HepG2 (cell line): ENCODE data around the gene TNPO3. TPM values are rescaled to one million over a fixed set of nuclear protein-coding genes. Genes with fewer than 3 reads are reported as not detected.
A peak's percentile ranks its signal among the peaks of the same experiment; 100 is the strongest.

Experiments used
- ATAC-seq: fragments of 200-7000 bp; cut with Tn5 transposase; 3 replicates; pipeline ENCODE4 v1.9.1; 2020; ENCODE audit warnings: mild to moderate bottlenecking, moderate library complexity
- BruUV-seq: library from RNA; stranded (reverse); fragments of 400-500 nt; replicated peaks from 2 replicates; lab custom pipeline; 2021; lab: Mats Ljungman, UMichigan
- CTCF ChIA-PET: fragments of 300-600 bp; formaldehyde crosslinking; extraction: SDS; loops from one replicate; lab custom pipeline; 2021; ENCODE audit warnings: low total read pairs, inconsistent platforms, low intra/inter-chr PET ratio; lab: Yijun Ruan, JAX
- POLR2A ChIA-PET: fragments of 350-600 bp; sonication (Branson Sonifier 250); formaldehyde crosslinking; loops from one replicate; lab custom pipeline; 2020; ENCODE audit warnings: antibody characterized with exemption, inconsistent platforms; lab: Yijun Ruan, JAX
- DNase-seq: peaks from one replicate; pipeline ENCODE4 v3.0.0-alpha.2; 2015; ENCODE audit warnings: low spot score
- FAIRE-seq: peaks from 3 replicates; lab custom pipeline; 2011; peaks lifted over from hg19 to GRCh38; lab: Jason Lieb, UNC
- H2AFZ ChIP-seq: one replicate; pipeline ENCODE4 v1.6.1; 2011; ENCODE audit warnings: low read length, inconsistent platforms
- H3K27ac ChIP-seq: fragments of 300-600 bp; 3 replicates; pipeline ENCODE4 v1.8.0; 2011; ENCODE audit warnings: mixed run types, mild to moderate bottlenecking, mixed read lengths, low read length, inconsistent platforms; ENCODE audit not compliant: insufficient read depth; ENCODE audit errors: extremely low read length
- H3K27me3 ChIP-seq, 2 experiments: fragments of 200-600 bp in 1 of 2; 2 replicates in 1 of 2; 3 replicates in 1 of 2; pipeline versions ENCODE4 v1.6.0 to v1.8.0; 2011; ENCODE audit warnings: low read length in 2 of 2, mild to moderate bottlenecking in 2 of 2, moderate library complexity in 2 of 2, inconsistent platforms in 1 of 2; ENCODE audit not compliant: insufficient read depth in 2 of 2, control insufficient read depth in 1 of 2
- H3K36me3 ChIP-seq, 2 experiments: fragments of 200-600 bp in 1 of 2; replicated peaks in 1 of 2; 2 replicates in 1 of 2; 3 replicates in 1 of 2; pipeline versions ENCODE4 v1.5.1 to v1.8.0; 2011; ENCODE audit warnings: low read length in 2 of 2, inconsistent platforms in 1 of 2; ENCODE audit not compliant: insufficient read depth in 2 of 2, control insufficient read depth in 1 of 2
- H3K4me1 ChIP-seq: 2 replicates; pipeline ENCODE4 v1.5.1; 2012; ENCODE audit warnings: low read length, inconsistent platforms; ENCODE audit not compliant: insufficient read depth
- H3K4me2 ChIP-seq: 2 replicates; pipeline ENCODE4 v1.6.0; 2011; ENCODE audit warnings: low read depth, low read length, inconsistent platforms
- H3K4me3 ChIP-seq, 3 experiments: fragments of 200-600 bp in 1 of 3; sonication (generic), shearing (Covaris generic) in 1 of 3; replicated peaks in 1 of 3; 2 replicates each; pipeline ENCODE4 v1.5.1; 2011 to 2016; ENCODE audit warnings: low read length in 3 of 3, inconsistent platforms in 2 of 3, low read depth in 2 of 3, mild to moderate bottlenecking in 2 of 3, control low read depth in 1 of 3, mixed read lengths in 1 of 3; ENCODE audit not compliant: insufficient read depth in 1 of 3
- H3K79me2 ChIP-seq: one replicate; pipeline ENCODE4 v1.6.1; 2011; ENCODE audit warnings: low read length, inconsistent platforms; ENCODE audit not compliant: insufficient read depth
- H3K9ac ChIP-seq: 2 replicates; pipeline ENCODE4 v1.6.0; 2011; ENCODE audit warnings: mild to moderate bottlenecking, low read depth, low read length, inconsistent platforms; ENCODE audit not compliant: insufficient read depth
- H3K9me3 ChIP-seq: 2 replicates; pipeline ENCODE4 v1.5.1; 2012; ENCODE audit warnings: mild to moderate bottlenecking, low read length
- H4K20me1 ChIP-seq: 2 replicates; pipeline ENCODE4 v1.6.0; 2011; ENCODE audit warnings: inconsistent platforms, mild to moderate bottlenecking, low read length, moderate library complexity; ENCODE audit not compliant: insufficient read depth
- PRDM4 ChIP-seq: sonication (generic); formaldehyde crosslinking; IDR thresholded peaks from 2 replicates; pipeline ENCODE4 v1.9.0; 2021; ENCODE audit warnings: missing genetic modification reagents, borderline replicate concordance
- ZNF142 ChIP-seq: sonication (generic); formaldehyde crosslinking; IDR thresholded peaks from 2 replicates; pipeline ENCODE4 v1.4.0; 2020; ENCODE audit warnings: missing genetic modification reagents
- ZNF577 ChIP-seq: sonication (generic); formaldehyde crosslinking; IDR thresholded peaks from 2 replicates; pipeline ENCODE4 v1.4.0; 2020; ENCODE audit warnings: mild to moderate bottlenecking, low read depth, missing genetic modification reagents, borderline replicate concordance
- WGBS: methylation state at CpG from one replicate; pipeline ENCODE4 v1.1.6; 2017; ENCODE audit warnings: low lambda C conversion rate; 5-methylcytosine and 5-hydroxymethylcytosine counted together
- in situ Hi-C: cut with HindIII; loops from 2 replicates; pipeline ENCODE4 v1.10.0; 2017; ENCODE audit warnings: low pct_unique_long_range_greater_than_20kb; ENCODE audit not compliant: extremely low pct_ligation_motif_present
- intact Hi-C: fragments of 100-400 bp; cut with micrococcal nuclease; formaldehyde crosslinking; loops from one replicate; pipeline ENCODE4 v1.10.0; 2022; ENCODE audit not compliant: unreplicated experiment
- polyA plus RNA-seq, 8 experiments: library from polyadenylated mRNA; depleted of rRNA in 3 of 8; stranded (reverse) in 7 of 8; unstranded in 1 of 8; fragments of >200 nt; fragmentation: Illumina TruSeq in 4 of 8; extraction: Trizol in 4 of 8; gene quantifications; 2 replicates each; pipeline versions ENCODE4 v1.2.1 to v1.2.3, GENCODE V29; 2011 to 2016; ENCODE audit warnings: low read depth in 4 of 8, missing spikeins in 1 of 8, mixed read lengths in 1 of 8; ENCODE audit not compliant: insufficient read depth in 1 of 8
- total RNA-seq, 5 experiments: library from RNA; depleted of rRNA; stranded (reverse); fragments of >200 nt; fragmentation: Illumina TruSeq; extraction: Trizol; gene quantifications; 2 replicates each; pipeline ENCODE4 v1.2.3, GENCODE V29; 2016; ENCODE audit warnings: low read depth in 1 of 5
- TF ChIP-seq, protein P1 (sequence below), 2 experiments: IDR thresholded peaks; 2 replicates each; pipeline ENCODE4 v1.6.1; 2011 to 2012; ENCODE audit warnings: low read length in 2 of 2, borderline replicate concordance in 1 of 2, low read depth in 1 of 2, mild to moderate bottlenecking in 1 of 2, moderate library complexity in 1 of 2

The TNPO3 gene
- total and polyA plus RNA-seq, 2 of the 13 experiments (the other 11 are each of a cell fraction or from before 2014, with no cell fraction given): 23.8 to 44.6 TPM

GRCh38 chr7:128924707-128925588 is 130.0 kb downstream of the TNPO3 start (continued):
- no peak for TF ChIP-seq ZNF142 (CRISPR knock-in tag)
- TF ChIP-seq ZNF577 (CRISPR knock-in tag): no peak
- TF ChIP-seq, all 625 proteins: peak for 0

DNA sequence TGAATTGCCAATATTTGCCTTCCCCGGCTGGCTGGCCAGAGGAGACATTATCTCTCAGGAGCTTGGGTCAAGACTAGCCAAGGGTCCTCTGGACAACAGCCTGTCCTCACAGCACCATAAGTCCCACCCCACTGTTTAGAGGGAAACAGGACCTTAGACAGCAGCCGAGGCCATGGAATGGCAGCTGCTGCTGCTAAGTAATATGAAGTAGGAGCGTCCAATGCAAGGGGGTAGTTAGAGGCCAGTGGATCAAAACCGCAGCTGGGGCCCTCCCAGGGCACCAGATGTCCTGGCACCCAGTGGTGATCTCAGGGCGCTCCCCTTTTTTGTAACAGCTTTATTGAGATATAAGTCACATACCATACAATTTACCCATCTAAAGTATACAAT is 131.5 kb downstream of the TNPO3 start:
- FAIRE-seq (no peak), DNase-seq (no peak), ATAC-seq (peak; percentile 52)
- WGBS: 32% methylated on average over 2 of the region's 5 CpGs
- no peak overlapping the region for H3K4me2 ChIP-seq
- no peaks in the 10 kb centered on the region for H3K4me1 ChIP-seq
- intact Hi-C loops: no loop called here
- H3K27ac ChIP-seq: no peak overlapping the region
- H3K9me3 ChIP-seq: no peaks in the 10 kb centered on the region
- H4K20me1 ChIP-seq: no peaks in the 10 kb centered on the region
- H3K79me2 ChIP-seq: no peaks in the 10 kb centered on the region
- H3K9ac ChIP-seq: no peak overlapping the region
- TF ChIP-seq, protein P1, sequence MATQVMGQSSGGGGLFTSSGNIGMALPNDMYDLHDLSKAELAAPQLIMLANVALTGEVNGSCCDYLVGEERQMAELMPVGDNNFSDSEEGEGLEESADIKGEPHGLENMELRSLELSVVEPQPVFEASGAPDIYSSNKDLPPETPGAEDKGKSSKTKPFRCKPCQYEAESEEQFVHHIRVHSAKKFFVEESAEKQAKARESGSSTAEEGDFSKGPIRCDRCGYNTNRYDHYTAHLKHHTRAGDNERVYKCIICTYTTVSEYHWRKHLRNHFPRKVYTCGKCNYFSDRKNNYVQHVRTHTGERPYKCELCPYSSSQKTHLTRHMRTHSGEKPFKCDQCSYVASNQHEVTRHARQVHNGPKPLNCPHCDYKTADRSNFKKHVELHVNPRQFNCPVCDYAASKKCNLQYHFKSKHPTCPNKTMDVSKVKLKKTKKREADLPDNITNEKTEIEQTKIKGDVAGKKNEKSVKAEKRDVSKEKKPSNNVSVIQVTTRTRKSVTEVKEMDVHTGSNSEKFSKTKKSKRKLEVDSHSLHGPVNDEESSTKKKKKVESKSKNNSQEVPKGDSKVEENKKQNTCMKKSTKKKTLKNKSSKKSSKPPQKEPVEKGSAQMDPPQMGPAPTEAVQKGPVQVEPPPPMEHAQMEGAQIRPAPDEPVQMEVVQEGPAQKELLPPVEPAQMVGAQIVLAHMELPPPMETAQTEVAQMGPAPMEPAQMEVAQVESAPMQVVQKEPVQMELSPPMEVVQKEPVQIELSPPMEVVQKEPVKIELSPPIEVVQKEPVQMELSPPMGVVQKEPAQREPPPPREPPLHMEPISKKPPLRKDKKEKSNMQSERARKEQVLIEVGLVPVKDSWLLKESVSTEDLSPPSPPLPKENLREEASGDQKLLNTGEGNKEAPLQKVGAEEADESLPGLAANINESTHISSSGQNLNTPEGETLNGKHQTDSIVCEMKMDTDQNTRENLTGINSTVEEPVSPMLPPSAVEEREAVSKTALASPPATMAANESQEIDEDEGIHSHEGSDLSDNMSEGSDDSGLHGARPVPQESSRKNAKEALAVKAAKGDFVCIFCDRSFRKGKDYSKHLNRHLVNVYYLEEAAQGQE (IDR thresholded peaks at IDR 0.05; ENCODE audit: borderline replicate concordance in 1 of 2, low read depth in 1 of 2, low read length in 2 of 2): peak in 1 of 2 experiments; percentile 73
- no peak for TF ChIP-seq PRDM4 (CRISPR knock-in tag)
- no peak overlapping the region for H3K4me3 ChIP-seq
- H3K27me3 ChIP-seq: peaks cover 2 to 38% of the 10 kb centered on the region in 2 experiments; a peak in 4 of 5 replicates
- no peaks in the 10 kb centered on the region for H3K36me3 ChIP-seq
- ChIA-PET CTCF (no interaction called here), POLR2A (no interaction called here)
- BruUV-seq: no TSS peak
- no peak overlapping the region for H2AFZ ChIP-seq
- in situ Hi-C loops: no loop called here
